H1 (cell line): Measurements from ENCODE around the gene OXA1L. TPM values are rescaled to one million over a fixed set of nuclear protein-coding genes. Genes with fewer than 3 reads are reported as not detected.

ENCODE experiments used
- CTCF ChIA-PET: fragments of 300-600 bp; sonication (Branson Sonifier 250); formaldehyde crosslinking; loops from one replicate; lab custom pipeline; 2021; ENCODE audit not compliant: partially characterized antibody; lab: Charles Lee
- POLR2A ChIA-PET: fragments of 300-600 bp; sonication (Branson Sonifier 250); formaldehyde crosslinking; loops from one replicate; lab custom pipeline; 2021; ENCODE audit warnings: inconsistent platforms; ENCODE audit not compliant: partially characterized antibody; lab: Charles Lee
- DNase-seq, 2 experiments: peaks; one replicate each; pipeline versions ENCODE4 v3.0.0 to v3.0.0-alpha.2; 2010 to 2022; ENCODE audit warnings: low spot score in 2 of 2, low read depth in 1 of 2, mixed read lengths in 1 of 2
- FAIRE-seq: peaks from 2 replicates; lab custom pipeline; 2011; peaks lifted over from hg19 to GRCh38; lab: Jason Lieb, UNC
- H2AFZ ChIP-seq: 2 replicates; pipeline ENCODE4 v1.8.1; 2012; ENCODE audit warnings: low read length, inconsistent platforms
- H2AK5ac ChIP-seq: 2 replicates; pipeline ENCODE4 v1.6.1; 2013; ENCODE audit warnings: low read depth, low read length
- H2BK120ac ChIP-seq: replicated peaks from 2 replicates; pipeline ENCODE3; 2013; ENCODE audit warnings: low read depth, low read length, inconsistent platforms
- H2BK12ac ChIP-seq: 2 replicates; pipeline ENCODE4 v1.6.1; 2013; ENCODE audit warnings: low read depth, low read length
- H2BK15ac ChIP-seq: 2 replicates; pipeline ENCODE4 v1.6.1; 2013; ENCODE audit warnings: low read length
- H2BK20ac ChIP-seq: 2 replicates; pipeline ENCODE4 v1.6.1; 2013; ENCODE audit warnings: low read length
- H2BK5ac ChIP-seq: 2 replicates; pipeline ENCODE4 v1.6.1; 2013; ENCODE audit warnings: low read depth, low read length
- H3K14ac ChIP-seq: 2 replicates; pipeline ENCODE4 v1.6.1; 2013; ENCODE audit warnings: inconsistent platforms; ENCODE audit not compliant: insufficient read length
- H3K18ac ChIP-seq: 2 replicates; pipeline ENCODE4 v1.6.1; 2013; ENCODE audit warnings: low read length; ENCODE audit errors: extremely low read depth
- H3K23ac ChIP-seq: 2 replicates; pipeline ENCODE4 v1.6.1; 2013; ENCODE audit warnings: inconsistent platforms; ENCODE audit not compliant: insufficient read length
- H3K23me2 ChIP-seq: 2 replicates; pipeline ENCODE4 v1.6.1; 2013; ENCODE audit warnings: low read depth, low read length
- H3K27ac ChIP-seq: 2 replicates; pipeline ENCODE4 v1.6.1; 2011; ENCODE audit warnings: low read depth, low read length, inconsistent platforms
- H3K27me3 ChIP-seq, 4 experiments: replicated peaks in 1 of 4; 1 replicate in 1 of 4; 2 replicates in 3 of 4; pipeline versions ENCODE4 v1.6.1 to v1.8.1; 2011 to 2013; ENCODE audit warnings: low read length in 3 of 4, mild to moderate bottlenecking in 3 of 4, inconsistent platforms in 2 of 4, mixed read lengths in 2 of 4, moderate library complexity in 1 of 4; ENCODE audit not compliant: control insufficient read depth in 3 of 4, insufficient read depth in 3 of 4; ENCODE audit errors: extremely low read depth in 1 of 4
- H3K36me3 ChIP-seq, 4 experiments: 2 replicates each; pipeline versions ENCODE4 v1.6.1 to v1.8.1; 2011 to 2013; ENCODE audit warnings: mild to moderate bottlenecking in 4 of 4, low read length in 3 of 4, moderate library complexity in 2 of 4, control low read depth in 1 of 4, inconsistent platforms in 1 of 4; ENCODE audit not compliant: insufficient read depth in 4 of 4, control insufficient read depth in 2 of 4
- H3K4ac ChIP-seq: replicated peaks from 2 replicates; pipeline ENCODE3; 2013; ENCODE audit warnings: low read length, low read depth, mixed read lengths, inconsistent platforms; ENCODE audit not compliant: insufficient read length
- H3K4me1 ChIP-seq, 4 experiments: replicated peaks in 1 of 4; 1 replicate in 1 of 4; 2 replicates in 3 of 4; pipeline versions ENCODE4 v1.6.1 to v1.8.1; 2011 to 2013; ENCODE audit warnings: low read length in 3 of 4, inconsistent platforms in 2 of 4, mixed read lengths in 1 of 4; ENCODE audit not compliant: insufficient read depth in 4 of 4, control insufficient read depth in 3 of 4
- H3K4me2 ChIP-seq, 2 experiments: 2 replicates each; pipeline versions ENCODE4 v1.6.1 to v1.8.1; 2011 to 2013; ENCODE audit warnings: low read depth in 2 of 2, low read length in 2 of 2, control low read depth in 1 of 2, inconsistent platforms in 1 of 2, mild to moderate bottlenecking in 1 of 2; ENCODE audit not compliant: insufficient read depth in 1 of 2
- H3K4me3 ChIP-seq, 4 experiments: fragments of 200-600, 300-600 bp in 1 of 4; sonication (generic), shearing (Covaris generic), sonication (Bioruptor Twin) in 1 of 4; 2 replicates each; pipeline versions ENCODE4 v1.5.1 to v1.8.1; 2011 to 2016; ENCODE audit warnings: low read length in 4 of 4, low read depth in 3 of 4, control low read depth in 2 of 4, inconsistent platforms in 2 of 4, mild to moderate bottlenecking in 2 of 4, mixed read lengths in 1 of 4, moderate library complexity in 1 of 4; ENCODE audit not compliant: insufficient read depth in 2 of 4; ENCODE audit errors: extremely low read depth in 1 of 4
- H3K56ac ChIP-seq: replicated peaks from 2 replicates; pipeline ENCODE3; 2013; ENCODE audit warnings: low read depth, mild to moderate bottlenecking, mixed read lengths, low read length, inconsistent platforms; ENCODE audit not compliant: insufficient read length
- H3K79me1 ChIP-seq: 2 replicates; pipeline ENCODE4 v1.6.1; 2013; ENCODE audit warnings: low read depth, low read length, control low read depth
- H3K79me2 ChIP-seq, 2 experiments: 2 replicates each; pipeline versions ENCODE4 v1.6.1 to v1.8.1; 2012 to 2013; ENCODE audit warnings: low read length in 2 of 2, mild to moderate bottlenecking in 2 of 2, inconsistent platforms in 1 of 2; ENCODE audit not compliant: insufficient read depth in 2 of 2, control insufficient read depth in 1 of 2
- H3K9ac ChIP-seq, 4 experiments: replicated peaks in 1 of 4; 1 replicate in 1 of 4; 2 replicates in 3 of 4; pipeline versions ENCODE4 v1.6.1 to v1.8.1; 2011 to 2013; ENCODE audit warnings: low read depth in 3 of 4, low read length in 3 of 4, control low read depth in 2 of 4, mild to moderate bottlenecking in 2 of 4, moderate library complexity in 2 of 4, inconsistent platforms in 1 of 4; ENCODE audit errors: extremely low read depth in 1 of 4
- H3K9me3 ChIP-seq, 2 experiments: 2 replicates each; pipeline versions ENCODE4 v1.6.1 to v1.8.1; 2012 to 2013; ENCODE audit warnings: mild to moderate bottlenecking in 2 of 2, moderate library complexity in 2 of 2, control low read depth in 1 of 2, inconsistent platforms in 1 of 2, low read depth in 1 of 2, low read length in 1 of 2, mixed read lengths in 1 of 2; ENCODE audit not compliant: insufficient read depth in 2 of 2
- H4K20me1 ChIP-seq, 2 experiments: replicated peaks in 1 of 2; 2 replicates each; pipeline versions ENCODE3 to v1.8.1; 2011 to 2013; ENCODE audit warnings: inconsistent platforms in 2 of 2, low read length in 2 of 2, mild to moderate bottlenecking in 1 of 2; ENCODE audit not compliant: insufficient read depth in 2 of 2, control insufficient read depth in 1 of 2
- H4K5ac ChIP-seq: 2 replicates; pipeline ENCODE4 v1.6.1; 2013; ENCODE audit warnings: low read length, low read depth, mixed read lengths, inconsistent platforms; ENCODE audit not compliant: insufficient read length
- H4K8ac ChIP-seq: 2 replicates; pipeline ENCODE4 v1.8.0; 2013; ENCODE audit warnings: mild to moderate bottlenecking, moderate library complexity, low read length, inconsistent platforms; ENCODE audit not compliant: insufficient read depth; ENCODE audit errors: extremely low read depth
- H4K91ac ChIP-seq: replicated peaks from 2 replicates; pipeline ENCODE3; 2013; ENCODE audit warnings: low read length, mixed read lengths, inconsistent platforms; ENCODE audit not compliant: insufficient read length
- BRCA1 ChIP-seq: IDR thresholded peaks from 2 replicates; pipeline ENCODE4 v1.6.1; 2012; ENCODE audit warnings: low read depth, low read length, improper control_type of control experiment
- CBX8 ChIP-seq: fragments of 300-800, 300-1000 bp; sonication (generic); IDR thresholded peaks from 2 replicates; pipeline ENCODE4 v1.7.1; 2016; ENCODE audit warnings: low read depth, low read length, borderline replicate concordance
- CHD1 ChIP-seq: IDR thresholded peaks from 2 replicates; pipeline ENCODE4 v1.6.1; 2012; ENCODE audit warnings: low read depth, low read length, improper control_type of control experiment
- CHD2 ChIP-seq: IDR thresholded peaks from 2 replicates; pipeline ENCODE4 v1.6.1; 2012; ENCODE audit warnings: low read length, improper control_type of control experiment
- CTBP2 ChIP-seq: IDR thresholded peaks from 2 replicates; pipeline ENCODE4 v1.7.0; 2011; ENCODE audit warnings: borderline replicate concordance, mild to moderate bottlenecking, moderate library complexity, mixed read lengths, low read length; ENCODE audit not compliant: insufficient read depth, insufficient read length
- NRF1 ChIP-seq: IDR thresholded peaks from 2 replicates; pipeline ENCODE4 v1.6.1; 2011; ENCODE audit warnings: mild to moderate bottlenecking, low read depth, low read length, improper control_type of control experiment
- RFX5 ChIP-seq: IDR thresholded peaks from 2 replicates; pipeline ENCODE4 v1.6.1; 2011; ENCODE audit warnings: low read depth, low read length, improper control_type of control experiment, borderline replicate concordance
- RNF2 ChIP-seq: fragments of 200-900, 300-1000 bp; sonication (generic); IDR thresholded peaks from 2 replicates; pipeline ENCODE4 v1.7.1; 2016; ENCODE audit warnings: borderline replicate concordance, low read depth, mild to moderate bottlenecking, antibody characterized with exemption, low read length; ENCODE audit not compliant: poor library complexity, severe bottlenecking; ENCODE audit errors: missing control alignments
- SIRT6 ChIP-seq: IDR thresholded peaks from one replicate; pipeline ENCODE4 v1.7.1; 2012; ENCODE audit warnings: low read length, inconsistent platforms
- SRF ChIP-seq: IDR thresholded peaks from 2 replicates; pipeline ENCODE4 v1.6.1; 2011; ENCODE audit warnings: mild to moderate bottlenecking, low read depth, low read length, moderate library complexity
- TAF1 ChIP-seq: IDR thresholded peaks from 2 replicates; pipeline ENCODE4 v1.6.1; 2011; ENCODE audit warnings: mild to moderate bottlenecking, low read depth, low read length
- TBP ChIP-seq: IDR thresholded peaks from 2 replicates; pipeline ENCODE4 v1.6.1; 2011; ENCODE audit warnings: low read depth, low read length, improper control_type of control experiment
- WGBS, 2 experiments: shearing (Covaris generic) in 1 of 2; methylation state at CpG; one replicate each; pipeline versions ENCODE4 v1.1.6 to v1.1.7; 2013 to 2015; ENCODE audit warnings: low lambda C conversion rate in 2 of 2, mixed read lengths in 2 of 2, inconsistent platforms in 1 of 2, low coverage in 1 of 2, missing lambda C conversion rate in 1 of 2; ENCODE audit not compliant: insufficient replicate concordance in 2 of 2, insufficient coverage in 1 of 2, insufficient read length in 1 of 2; ENCODE audit errors: extremely low coverage in 1 of 2, missing lambda C conversion rate in 1 of 2; 5-methylcytosine and 5-hydroxymethylcytosine counted together
- polyA plus RNA-seq, 7 experiments: library from polyadenylated mRNA; depleted of rRNA in 3 of 7; stranded (reverse) in 5 of 7; unstranded in 2 of 7; fragments of >200 nt in 5 of 7; fragments of 200-250 nt in 2 of 7; gene quantifications; 1 replicate in 5 of 7; 2 replicates in 1 of 7; 4 replicates in 1 of 7; pipeline versions ENCODE4 v1.2.1 to v1.2.3, GENCODE V29; 2011 to 2013; ENCODE audit warnings: missing spikeins in 2 of 7, mixed read lengths in 2 of 7
- total RNA-seq: library from RNA; stranded (reverse); fragmentation: NEBNext Ultra II Directional; extraction: Animal tissue kit (Norgen Biotek cat#: 25700); gene quantifications from 2 replicates; pipeline ENCODE4 v1.2.1, GENCODE V29; 2021

Gene OXA1L
- total and polyA plus RNA-seq, 2 of the 8 experiments (the other 6 are each of a cell fraction or from before 2014, with no cell fraction given): 125 to 199 TPM

DNA sequence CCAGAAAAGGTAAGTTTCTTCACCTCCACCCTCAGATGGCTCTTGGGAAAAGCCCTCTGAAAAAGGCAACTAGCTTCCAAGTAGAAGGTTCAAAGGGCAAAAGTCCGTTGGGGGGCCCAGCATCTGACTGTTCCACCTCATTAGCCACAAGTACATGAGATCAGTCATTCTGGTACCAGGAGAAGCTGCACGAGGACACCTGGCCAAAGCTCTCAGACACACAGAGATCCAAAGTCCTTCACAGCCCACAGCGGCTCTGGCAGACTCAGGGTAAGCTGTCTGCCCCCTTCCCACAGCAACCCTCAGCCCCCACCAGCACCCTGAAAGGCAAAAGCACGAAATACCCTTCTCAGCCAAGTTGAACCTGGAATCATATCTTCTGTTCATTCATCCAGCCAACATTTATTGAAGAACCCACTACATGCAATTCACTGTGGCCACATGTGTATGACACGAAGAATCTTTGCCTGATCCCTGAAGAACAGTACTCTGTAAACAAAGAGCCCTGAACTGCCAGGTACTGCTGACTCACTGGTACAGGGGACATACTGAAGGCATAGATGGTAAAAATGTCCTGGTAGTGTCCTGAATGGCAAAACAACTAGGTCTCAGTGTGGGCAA lies 29.7 kb downstream of the OXA1L start:
- peaks cover 0 to 4% of the 10 kb centered on the region in 2 experiments; a peak in 1 of 4 replicates for H3K9me3 ChIP-seq
- H2BK120ac ChIP-seq: no peak overlapping the region
- peak overlapping the region; percentile 0; the same call in 1 of the 2 replicates for H2BK20ac ChIP-seq
- peaks cover 2 to 11% (median 6%) of the 10 kb centered on the region in 4 experiments for H3K4me1 ChIP-seq
- no peak overlapping the region for H3K23ac ChIP-seq
- H2BK5ac ChIP-seq: peak overlapping the region; percentile 86
- ChIA-PET POLR2A (interaction anchor here (1.0 to 2.3 kb wide), 7 partner anchors 10 to 49 kb away, joined by 3 to 15 read pairs (median 4); no protein-coding TSS in a partner anchor), CTCF (interaction anchor here (0.8 to 53.1 kb wide), 9 partner anchors 9 to 236 kb away, joined by 3 to 1562 read pairs (median 4); partner anchors contain the start of genes LRP10, MMP14 and REM2)
- H3K18ac ChIP-seq: peak overlapping the region; percentile 93
- no peaks in the 10 kb centered on the region for H3K27me3 ChIP-seq
- no peak overlapping the region for H3K9ac ChIP-seq
- H3K36me3 ChIP-seq: no peaks in the 10 kb centered on the region
- H3K4me2 ChIP-seq: peak overlapping the region; percentile 20 to 26; a peak in 2 of 4 replicates
- H3K79me2 ChIP-seq: no peaks in the 10 kb centered on the region
- H2AK5ac ChIP-seq: no peak overlapping the region; the same call in 1 of the 2 replicates
- H3K56ac ChIP-seq: no peak overlapping the region
- H3K14ac ChIP-seq: no peak overlapping the region
- H4K8ac ChIP-seq: no peak overlapping the region; the same call in 1 of the 2 replicates
- peak overlapping the region; percentile 14; the same call in 1 of the 2 replicates for H2AFZ ChIP-seq
- H3K4me3 ChIP-seq: no peak overlapping the region
- no peaks in the 10 kb centered on the region for H4K20me1 ChIP-seq
- H4K91ac ChIP-seq: peak overlapping the region; percentile 55
- 0 out of 2 replicates have a peak overlapping the region, but pooled peaks have one; percentile 19 for H3K27ac ChIP-seq
- H3K23me2 ChIP-seq: no peaks in the 10 kb centered on the region
- no peak overlapping the region for H3K4ac ChIP-seq
- H2BK15ac ChIP-seq: no peak overlapping the region
- H2BK12ac ChIP-seq: peak overlapping the region; percentile 99
- DNase-seq (no peak), FAIRE-seq (no peak)
- TF ChIP-seq CTBP2 (no peak), NRF1 (no peak), SIRT6 (no peak), CHD1 (no peak), CBX8 (no peak), TBP (no peak), CHD2 (no peak), BRCA1 (no peak), TAF1 (no peak), RFX5 (no peak), SRF (no peak), RNF2 (no peak)
- no peaks in the 10 kb centered on the region for H3K79me1 ChIP-seq
- WGBS, 2 experiments: 65% methylated on average over 5 of the region's 5 CpGs; no CpG with 5 or more reads in 1 of the 2 experiments
- no peak overlapping the region for H4K5ac ChIP-seq
